HepG2 (cell line): Measurements from ENCODE around the gene MMP17. TPM values are rescaled to one million over a fixed set of nuclear protein-coding genes. Genes with fewer than 3 reads are reported as not detected.

ENCODE experiments used
- ATF7-NPFF ChIP-seq: sonication (generic); formaldehyde crosslinking; IDR thresholded peaks from 2 replicates; pipeline ENCODE4 v1.8.1; 2023; ENCODE audit warnings: mild to moderate bottlenecking, low read depth, missing genetic modification reagents, moderate library complexity
- ELF3 ChIP-seq: IDR thresholded peaks from 2 replicates; pipeline ENCODE4 v1.6.1; 2016; ENCODE audit warnings: missing genetic modification reagents, missing compliant biosample characterization
- GATAD2A ChIP-seq: IDR thresholded peaks from 2 replicates; pipeline ENCODE4 v1.6.1; 2016
- HHEX ChIP-seq: IDR thresholded peaks from 2 replicates; pipeline ENCODE4 v1.6.1; 2016; ENCODE audit warnings: control low read depth
- MEIS1 ChIP-seq: sonication (generic); formaldehyde crosslinking; IDR thresholded peaks from 2 replicates; pipeline ENCODE4 v1.9.0; 2021; ENCODE audit warnings: mild to moderate bottlenecking, missing genetic modification reagents, moderate library complexity, borderline replicate concordance
- NFYC ChIP-seq: IDR thresholded peaks from 2 replicates; pipeline ENCODE4 v1.6.1; 2016; ENCODE audit warnings: missing genetic modification reagents, missing compliant biosample characterization
- SUZ12 ChIP-seq: fragments of 150-350 bp; IDR thresholded peaks from 2 replicates; pipeline ENCODE4 v1.6.1; 2014; ENCODE audit warnings: low read depth, low read length
- ZNF143 ChIP-seq: sonication (generic); formaldehyde crosslinking; IDR thresholded peaks from 2 replicates; pipeline ENCODE4 v1.4.0; 2020; ENCODE audit warnings: missing genetic modification reagents
- ZNF232 ChIP-seq: sonication (generic); formaldehyde crosslinking; IDR thresholded peaks from 2 replicates; pipeline ENCODE4 v1.4.0; 2020; ENCODE audit warnings: missing genetic modification reagents, borderline replicate concordance
- ZNF337 ChIP-seq: sonication (generic); formaldehyde crosslinking; IDR thresholded peaks from 2 replicates; pipeline ENCODE4 v1.5.1; 2020; ENCODE audit warnings: missing genetic modification reagents, low read depth, mild to moderate bottlenecking, borderline replicate concordance
- ZNF775 ChIP-seq: sonication (generic); formaldehyde crosslinking; IDR thresholded peaks from 2 replicates; pipeline ENCODE4 v1.4.0; 2020; ENCODE audit warnings: missing genetic modification reagents, mild to moderate bottlenecking, moderate library complexity, borderline replicate concordance
- ZNF878 ChIP-seq: sonication (generic); formaldehyde crosslinking; IDR thresholded peaks from 2 replicates; pipeline ENCODE4 v1.8.1; 2023; ENCODE audit warnings: mild to moderate bottlenecking, missing genetic modification reagents, moderate library complexity
- polyA plus RNA-seq, 8 experiments: library from polyadenylated mRNA; depleted of rRNA in 3 of 8; stranded (reverse) in 7 of 8; unstranded in 1 of 8; fragments of >200 nt; fragmentation: Illumina TruSeq in 4 of 8; extraction: Trizol in 4 of 8; gene quantifications; 2 replicates each; pipeline versions ENCODE4 v1.2.1 to v1.2.3, GENCODE V29; 2011 to 2016; ENCODE audit warnings: low read depth in 4 of 8, missing spikeins in 1 of 8, mixed read lengths in 1 of 8; ENCODE audit not compliant: insufficient read depth in 1 of 8
- total RNA-seq, 5 experiments: library from RNA; depleted of rRNA; stranded (reverse); fragments of >200 nt; fragmentation: Illumina TruSeq; extraction: Trizol; gene quantifications; 2 replicates each; pipeline ENCODE4 v1.2.3, GENCODE V29; 2016; ENCODE audit warnings: low read depth in 1 of 5
- TF ChIP-seq, protein P1 (sequence below): sonication (generic); formaldehyde crosslinking; conservative IDR thresholded peaks from 2 replicates; pipeline ENCODE4 v1.8.0; 2022; ENCODE audit warnings: mild to moderate bottlenecking, moderate library complexity, missing genetic modification reagents
- TF ChIP-seq, protein P2 (sequence below): sonication (generic); formaldehyde crosslinking; IDR thresholded peaks from 2 replicates; pipeline ENCODE4 v1.5.1; 2020; ENCODE audit warnings: mild to moderate bottlenecking, missing genetic modification reagents, borderline replicate concordance
- TF ChIP-seq, protein P3 (sequence below): sonication (generic); formaldehyde crosslinking; IDR thresholded peaks from 2 replicates; pipeline ENCODE4 v1.5.0; 2020; ENCODE audit warnings: missing genetic modification reagents
- TF ChIP-seq, protein P4 (sequence below): sonication (generic); formaldehyde crosslinking; conservative IDR thresholded peaks from 2 replicates; pipeline ENCODE4 v1.8.0; 2022; ENCODE audit warnings: missing genetic modification reagents
- TF ChIP-seq, protein P5 (sequence below): sonication (generic); formaldehyde crosslinking; IDR thresholded peaks from 2 replicates; pipeline ENCODE4 v1.4.0; 2020; ENCODE audit warnings: missing genetic modification reagents, borderline replicate concordance
- TF ChIP-seq, protein P6 (sequence below): IDR thresholded peaks from 2 replicates; pipeline ENCODE4 v1.6.1; 2016; ENCODE audit warnings: low read depth

Gene MMP17
- total and polyA plus RNA-seq, 2 of the 13 experiments (the other 11 are each of a cell fraction or from before 2014, with no cell fraction given), result 0.55 to 0.80 TPM

DNA sequence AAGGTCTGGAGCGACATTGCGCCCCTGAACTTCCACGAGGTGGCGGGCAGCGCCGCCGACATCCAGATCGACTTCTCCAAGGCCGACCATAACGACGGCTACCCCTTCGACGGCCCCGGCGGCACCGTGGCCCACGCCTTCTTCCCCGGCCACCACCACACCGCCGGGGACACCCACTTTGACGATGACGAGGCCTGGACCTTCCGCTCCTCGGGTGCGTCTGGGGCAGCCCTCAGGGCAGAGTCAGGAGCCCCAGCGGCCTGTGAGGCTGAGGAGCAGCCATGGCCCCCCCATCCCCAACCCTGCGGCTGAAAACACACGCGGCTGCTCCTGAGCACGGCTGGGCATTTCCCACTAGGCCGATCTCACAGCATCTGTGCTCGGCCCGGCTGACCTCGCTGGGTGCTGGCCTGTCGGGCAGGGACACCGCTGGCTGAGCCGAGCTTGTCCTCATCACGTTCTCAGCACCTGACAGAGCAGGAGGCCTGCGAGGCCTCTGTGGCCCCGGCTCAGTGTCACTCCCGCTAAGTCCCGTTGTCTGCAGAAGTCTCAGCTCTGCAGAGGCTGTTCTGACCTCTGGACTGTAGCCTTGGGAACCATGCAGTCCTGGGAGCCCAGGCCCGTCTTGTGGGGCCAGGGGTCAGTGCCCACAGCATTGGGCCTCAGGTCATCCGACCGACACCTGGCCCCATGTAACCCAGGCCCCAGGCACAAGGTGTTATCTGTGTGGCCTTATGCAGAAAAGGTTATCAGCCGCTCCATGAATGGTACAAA is 12.6 kb downstream of the MMP17 start (continued):
- TF ChIP-seq, protein P1, sequence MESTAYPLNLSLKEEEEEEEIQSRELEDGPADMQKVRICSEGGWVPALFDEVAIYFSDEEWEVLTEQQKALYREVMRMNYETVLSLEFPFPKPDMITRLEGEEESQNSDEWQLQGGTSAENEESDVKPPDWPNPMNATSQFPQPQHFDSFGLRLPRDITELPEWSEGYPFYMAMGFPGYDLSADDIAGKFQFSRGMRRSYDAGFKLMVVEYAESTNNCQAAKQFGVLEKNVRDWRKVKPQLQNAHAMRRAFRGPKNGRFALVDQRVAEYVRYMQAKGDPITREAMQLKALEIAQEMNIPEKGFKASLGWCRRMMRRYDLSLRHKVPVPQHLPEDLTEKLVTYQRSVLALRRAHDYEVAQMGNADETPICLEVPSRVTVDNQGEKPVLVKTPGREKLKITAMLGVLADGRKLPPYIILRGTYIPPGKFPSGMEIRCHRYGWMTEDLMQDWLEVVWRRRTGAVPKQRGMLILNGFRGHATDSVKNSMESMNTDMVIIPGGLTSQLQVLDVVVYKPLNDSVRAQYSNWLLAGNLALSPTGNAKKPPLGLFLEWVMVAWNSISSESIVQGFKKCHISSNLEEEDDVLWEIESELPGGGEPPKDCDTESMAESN (CRISPR knock-in tag), result no peak
- TF ChIP-seq, protein P2, sequence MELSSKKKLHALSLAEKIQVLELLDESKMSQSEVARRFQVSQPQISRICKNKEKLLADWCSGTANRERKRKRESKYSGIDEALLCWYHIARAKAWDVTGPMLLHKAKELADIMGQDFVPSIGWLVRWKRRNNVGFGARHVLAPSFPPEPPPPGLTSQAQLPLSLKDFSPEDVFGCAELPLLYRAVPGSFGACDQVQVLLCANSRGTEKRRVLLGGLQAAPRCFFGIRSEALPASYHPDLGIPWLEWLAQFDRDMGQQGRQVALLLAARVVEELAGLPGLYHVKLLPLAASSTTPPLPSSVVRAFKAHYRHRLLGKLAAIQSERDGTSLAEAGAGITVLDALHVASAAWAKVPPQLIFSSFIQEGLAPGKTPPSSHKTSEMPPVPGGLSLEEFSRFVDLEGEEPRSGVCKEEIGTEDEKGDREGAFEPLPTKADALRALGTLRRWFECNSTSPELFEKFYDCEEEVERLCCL (CRISPR knock-in tag), result 0 out of 2 replicates have a peak, but pooled peaks have one; percentile 23
- TF ChIP-seq ZNF337 (CRISPR knock-in tag) (no peak), ELF3 (CRISPR knock-in tag) (0 out of 2 replicates have a peak, but pooled peaks have one; percentile 13), ZNF775 (CRISPR knock-in tag) (no peak), NFYC (CRISPR knock-in tag) (no peak), MEIS1 (0 out of 2 replicates have a peak, but pooled peaks have one; percentile 48), HHEX (CRISPR knock-in tag) (no peak), SUZ12 (no peak), GATAD2A (CRISPR knock-in tag) (peak; percentile 74), ZNF143 (no peak), ATF7-NPFF (CRISPR knock-in tag) (peak; percentile 60; the same call in 1 of the 2 replicates), ZNF878 (CRISPR knock-in tag) (peak; percentile 58; the same call in 1 of the 2 replicates), ZNF232 (peak; percentile 82; the same call in 1 of the 2 replicates)
- TF ChIP-seq, protein P3, sequence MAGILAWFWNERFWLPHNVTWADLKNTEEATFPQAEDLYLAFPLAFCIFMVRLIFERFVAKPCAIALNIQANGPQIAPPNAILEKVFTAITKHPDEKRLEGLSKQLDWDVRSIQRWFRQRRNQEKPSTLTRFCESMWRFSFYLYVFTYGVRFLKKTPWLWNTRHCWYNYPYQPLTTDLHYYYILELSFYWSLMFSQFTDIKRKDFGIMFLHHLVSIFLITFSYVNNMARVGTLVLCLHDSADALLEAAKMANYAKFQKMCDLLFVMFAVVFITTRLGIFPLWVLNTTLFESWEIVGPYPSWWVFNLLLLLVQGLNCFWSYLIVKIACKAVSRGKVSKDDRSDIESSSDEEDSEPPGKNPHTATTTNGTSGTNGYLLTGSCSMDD (CRISPR knock-in tag), result peak; percentile 84; the same call in 1 of the 2 replicates
- TF ChIP-seq, protein P4, sequence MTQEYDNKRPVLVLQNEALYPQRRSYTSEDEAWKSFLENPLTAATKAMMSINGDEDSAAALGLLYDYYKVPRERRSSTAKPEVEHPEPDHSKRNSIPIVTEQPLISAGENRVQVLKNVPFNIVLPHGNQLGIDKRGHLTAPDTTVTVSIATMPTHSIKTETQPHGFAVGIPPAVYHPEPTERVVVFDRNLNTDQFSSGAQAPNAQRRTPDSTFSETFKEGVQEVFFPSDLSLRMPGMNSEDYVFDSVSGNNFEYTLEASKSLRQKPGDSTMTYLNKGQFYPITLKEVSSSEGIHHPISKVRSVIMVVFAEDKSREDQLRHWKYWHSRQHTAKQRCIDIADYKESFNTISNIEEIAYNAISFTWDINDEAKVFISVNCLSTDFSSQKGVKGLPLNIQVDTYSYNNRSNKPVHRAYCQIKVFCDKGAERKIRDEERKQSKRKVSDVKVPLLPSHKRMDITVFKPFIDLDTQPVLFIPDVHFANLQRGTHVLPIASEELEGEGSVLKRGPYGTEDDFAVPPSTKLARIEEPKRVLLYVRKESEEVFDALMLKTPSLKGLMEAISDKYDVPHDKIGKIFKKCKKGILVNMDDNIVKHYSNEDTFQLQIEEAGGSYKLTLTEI (CRISPR knock-in tag), result no peak
- TF ChIP-seq, protein P5, sequence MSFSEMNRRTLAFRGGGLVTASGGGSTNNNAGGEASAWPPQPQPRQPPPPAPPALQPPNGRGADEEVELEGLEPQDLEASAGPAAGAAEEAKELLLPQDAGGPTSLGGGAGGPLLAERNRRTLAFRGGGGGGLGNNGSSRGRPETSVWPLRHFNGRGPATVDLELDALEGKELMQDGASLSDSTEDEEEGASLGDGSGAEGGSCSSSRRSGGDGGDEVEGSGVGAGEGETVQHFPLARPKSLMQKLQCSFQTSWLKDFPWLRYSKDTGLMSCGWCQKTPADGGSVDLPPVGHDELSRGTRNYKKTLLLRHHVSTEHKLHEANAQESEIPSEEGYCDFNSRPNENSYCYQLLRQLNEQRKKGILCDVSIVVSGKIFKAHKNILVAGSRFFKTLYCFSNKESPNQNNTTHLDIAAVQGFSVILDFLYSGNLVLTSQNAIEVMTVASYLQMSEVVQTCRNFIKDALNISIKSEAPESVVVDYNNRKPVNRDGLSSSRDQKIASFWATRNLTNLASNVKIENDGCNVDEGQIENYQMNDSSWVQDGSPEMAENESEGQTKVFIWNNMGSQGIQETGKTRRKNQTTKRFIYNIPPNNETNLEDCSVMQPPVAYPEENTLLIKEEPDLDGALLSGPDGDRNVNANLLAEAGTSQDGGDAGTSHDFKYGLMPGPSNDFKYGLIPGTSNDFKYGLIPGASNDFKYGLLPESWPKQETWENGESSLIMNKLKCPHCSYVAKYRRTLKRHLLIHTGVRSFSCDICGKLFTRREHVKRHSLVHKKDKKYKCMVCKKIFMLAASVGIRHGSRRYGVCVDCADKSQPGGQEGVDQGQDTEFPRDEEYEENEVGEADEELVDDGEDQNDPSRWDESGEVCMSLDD (CRISPR knock-in tag), result peak; percentile 46; the same call in 1 of the 2 replicates
- TF ChIP-seq, protein P6, sequence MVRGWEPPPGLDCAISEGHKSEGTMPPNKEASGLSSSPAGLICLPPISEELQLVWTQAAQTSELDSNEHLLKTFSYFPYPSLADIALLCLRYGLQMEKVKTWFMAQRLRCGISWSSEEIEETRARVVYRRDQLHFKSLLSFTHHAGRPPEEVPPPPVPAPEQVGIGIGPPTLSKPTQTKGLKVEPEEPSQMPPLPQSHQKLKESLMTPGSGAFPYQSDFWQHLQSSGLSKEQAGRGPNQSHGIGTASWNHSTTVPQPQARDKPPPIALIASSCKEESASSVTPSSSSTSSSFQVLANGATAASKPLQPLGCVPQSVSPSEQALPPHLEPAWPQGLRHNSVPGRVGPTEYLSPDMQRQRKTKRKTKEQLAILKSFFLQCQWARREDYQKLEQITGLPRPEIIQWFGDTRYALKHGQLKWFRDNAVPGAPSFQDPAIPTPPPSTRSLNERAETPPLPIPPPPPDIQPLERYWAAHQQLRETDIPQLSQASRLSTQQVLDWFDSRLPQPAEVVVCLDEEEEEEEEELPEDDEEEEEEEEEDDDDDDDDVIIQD (CRISPR knock-in tag), result no peak
